ENCODE data around the gene ADAMTSL1.

The ADAMTSL1 gene

GRCh38 chr9:18793122-18793521, 319.2 kb downstream of the ADAMTSL1 start:
- DNase-seq: no peak
- no peak for TF ChIP-seq CTCF (IDR thresholded peaks at IDR 0.05)
- peaks cover 14% of the 10 kb centered on the region for H3K4me1 Mint-ChIP-seq
- no peak overlapping the region for H3K4me3 Mint-ChIP-seq
- no peaks in the 10 kb centered on the region for H3K36me3 Mint-ChIP-seq (ENCODE audit: low read depth)
- H3K9me3 Mint-ChIP-seq: no peaks in the 10 kb centered on the region
- no peak overlapping the region for H3K27ac Mint-ChIP-seq
- H3K27me3 Mint-ChIP-seq (ENCODE audit: low read depth, poor library complexity): peaks cover 13% of the 10 kb centered on the region

GRCh38 chr9:18795947-18796671, 322.2 kb downstream of the ADAMTSL1 start:
- no peaks in the 10 kb centered on the region for H3K36me3 Mint-ChIP-seq (ENCODE audit: low read depth)
- H3K4me1 Mint-ChIP-seq: peaks cover 25% of the 10 kb centered on the region
- no peak for DNase-seq
- H3K9me3 Mint-ChIP-seq: no peaks in the 10 kb centered on the region
- peaks cover 11% of the 10 kb centered on the region for H3K27me3 Mint-ChIP-seq (ENCODE audit: low read depth, poor library complexity)
- no peak for TF ChIP-seq CTCF (IDR thresholded peaks at IDR 0.05)
- H3K4me3 Mint-ChIP-seq: no peak overlapping the region
- H3K27ac Mint-ChIP-seq: no peak overlapping the region

GRCh38 chr9:18796696-18797270, 322.8 kb downstream of the ADAMTSL1 start:
- Mint-ChIP-seq H3K4me1 (peaks cover 22% of the 10 kb centered on the region), H3K36me3 (ENCODE audit: low read depth) (no peaks in the 10 kb centered on the region), H3K27me3 (ENCODE audit: low read depth, poor library complexity) (peaks cover 4% of the 10 kb centered on the region), H3K9me3 (no peaks in the 10 kb centered on the region), H3K4me3 (no peak overlapping the region), H3K27ac (no peak overlapping the region)
- no peak for TF ChIP-seq CTCF (IDR thresholded peaks at IDR 0.05)
- no peak for DNase-seq

- H3K27me3 Mint-ChIP-seq (ENCODE audit: low read depth, poor library complexity): peaks cover 3% of the 10 kb centered on the region
- TF ChIP-seq CTCF (IDR thresholded peaks at IDR 0.05): no peak
- H3K9me3 Mint-ChIP-seq: peaks cover 4% of the 10 kb centered on the region
- H3K27ac Mint-ChIP-seq: no peak overlapping the region
- no peak overlapping the region for H3K4me3 Mint-ChIP-seq
- no peak for DNase-seq
- no peaks in the 10 kb centered on the region for H3K36me3 Mint-ChIP-seq (ENCODE audit: low read depth)
- H3K4me1 Mint-ChIP-seq: peaks cover 22% of the 10 kb centered on the region
Measured at GRCh38 chr9:18798106-18798505, 324.2 kb downstream of the ADAMTSL1 start.

GRCh38 chr9:18798508-18799290, 324.7 kb downstream of the ADAMTSL1 start:
- H3K4me3 Mint-ChIP-seq: no peak overlapping the region
- H3K27me3 Mint-ChIP-seq (ENCODE audit: low read depth, poor library complexity): peaks cover 3% of the 10 kb centered on the region
- H3K36me3 Mint-ChIP-seq (ENCODE audit: low read depth): no peaks in the 10 kb centered on the region
- H3K27ac Mint-ChIP-seq: no peak overlapping the region
- peaks cover 4% of the 10 kb centered on the region for H3K9me3 Mint-ChIP-seq
- DNase-seq: no peak
- peaks cover 22% of the 10 kb centered on the region for H3K4me1 Mint-ChIP-seq
- TF ChIP-seq CTCF (IDR thresholded peaks at IDR 0.05): no peak
